Measurements from ENCODE around the gene DNAJB4. TPM values are rescaled to one million over a fixed set of nuclear protein-coding genes. Genes with fewer than 3 reads are reported as not detected.

The DNAJB4 gene
- total RNA-seq, 1 experiment from 2014 or later, result 45.5 TPM

GRCh38 chr1:77958391-77958790, 46.3 kb upstream of the DNAJB4 start:
- Histone ChIP-seq H3F3A (ENCODE audit: insufficient read depth, low read depth) (peaks cover 12% of the 10 kb centered on the region), H3K9me3 (ENCODE audit: insufficient read depth, low read depth) (no peaks in the 10 kb centered on the region), H3K27me3 (ENCODE audit: insufficient read depth, low read depth) (no peaks in the 10 kb centered on the region), H3K79me2 (ENCODE audit: low read depth) (peaks cover 47% of the 10 kb centered on the region), H4K20me1 (ENCODE audit: insufficient read depth) (peaks cover 70% of the 10 kb centered on the region), H3K4me2 (no peak overlapping the region), H3K36me3 (ENCODE audit: low read depth) (peaks cover 79% of the 10 kb centered on the region), H3K27ac (no peak overlapping the region), H3K4me3 (no peak overlapping the region), H3K4me1 (replicated peaks; ENCODE audit: insufficient read depth) (no peaks in the 10 kb centered on the region), H3K9me2 (ENCODE audit: insufficient read depth) (no peaks in the 10 kb centered on the region), H2AFZ (no peak overlapping the region)
- CTCF ChIA-PET, result no interaction called here
- intact Hi-C loops (cut with micrococcal nuclease; ENCODE audit: unreplicated experiment), result no loop called here
- POLR2A ChIA-PET (ENCODE audit: unreplicated experiment), result no interaction called here
- no peak for TF ChIP-seq CTCF (conservative IDR thresholded peaks at IDR 0.05)
- TF ChIP-seq EZH2 (IDR thresholded peaks at IDR 0.05; ENCODE audit: low read depth), result no peak
- no TSS peak for BruUV-seq (replicated peaks)
- DNase-seq, result no peak

GRCh38 chr1:77958850-77959249, 45.9 kb upstream of the DNAJB4 start:
- Histone ChIP-seq H3F3A (ENCODE audit: insufficient read depth, low read depth) (peaks cover 12% of the 10 kb centered on the region), H3K9me2 (ENCODE audit: insufficient read depth) (no peaks in the 10 kb centered on the region), H3K4me3 (no peak overlapping the region), H3K4me1 (replicated peaks; ENCODE audit: insufficient read depth) (no peaks in the 10 kb centered on the region), H3K27me3 (ENCODE audit: insufficient read depth, low read depth) (no peaks in the 10 kb centered on the region), H3K36me3 (ENCODE audit: low read depth) (peaks cover 80% of the 10 kb centered on the region), H3K79me2 (ENCODE audit: low read depth) (peaks cover 48% of the 10 kb centered on the region), H4K20me1 (ENCODE audit: insufficient read depth) (peaks cover 70% of the 10 kb centered on the region), H3K27ac (no peak overlapping the region), H2AFZ (no peak overlapping the region), H3K9me3 (ENCODE audit: insufficient read depth, low read depth) (no peaks in the 10 kb centered on the region), H3K4me2 (no peak overlapping the region)
- CTCF ChIA-PET, result no interaction called here
- intact Hi-C loops (cut with micrococcal nuclease; ENCODE audit: unreplicated experiment), result no loop called here
- POLR2A ChIA-PET (ENCODE audit: unreplicated experiment), result no interaction called here
- DNase-seq, result no peak
- TF ChIP-seq CTCF (conservative IDR thresholded peaks at IDR 0.05) (no peak), EZH2 (IDR thresholded peaks at IDR 0.05; ENCODE audit: low read depth) (no peak)
- no TSS peak for BruUV-seq (replicated peaks)

GRCh38 chr1:77961392-77961791, 43.3 kb upstream of the DNAJB4 start:
- Histone ChIP-seq H4K20me1 (ENCODE audit: insufficient read depth) (peaks cover 70% of the 10 kb centered on the region), H3K4me2 (no peak overlapping the region), H3K4me1 (replicated peaks; ENCODE audit: insufficient read depth) (no peaks in the 10 kb centered on the region), H3K27me3 (ENCODE audit: insufficient read depth, low read depth) (no peaks in the 10 kb centered on the region), H3F3A (ENCODE audit: insufficient read depth, low read depth) (peaks cover 12% of the 10 kb centered on the region), H3K27ac (no peak overlapping the region), H3K9me3 (ENCODE audit: insufficient read depth, low read depth) (no peaks in the 10 kb centered on the region), H2AFZ (no peak overlapping the region), H3K4me3 (no peak overlapping the region), H3K79me2 (ENCODE audit: low read depth) (peaks cover 59% of the 10 kb centered on the region), H3K36me3 (ENCODE audit: low read depth) (peaks cover 84% of the 10 kb centered on the region), H3K9me2 (ENCODE audit: insufficient read depth) (no peaks in the 10 kb centered on the region)
- DNase-seq, result no peak
- no TSS peak for BruUV-seq (replicated peaks)
- TF ChIP-seq CTCF (conservative IDR thresholded peaks at IDR 0.05) (no peak), EZH2 (IDR thresholded peaks at IDR 0.05; ENCODE audit: low read depth) (no peak)
- CTCF ChIA-PET, result no interaction called here
- intact Hi-C loops (cut with micrococcal nuclease; ENCODE audit: unreplicated experiment), result loop anchor here (10.0 kb wide), 1 partner anchor 237 kb away; no protein-coding TSS in a partner anchor
- POLR2A ChIA-PET (ENCODE audit: unreplicated experiment), result no interaction called here
